HCT116 (cell line): ENCODE results near the gene PRKCZ. TPM values are rescaled to one million over a fixed set of nuclear protein-coding genes. Genes with fewer than 3 reads are reported as not detected.
"Not testable (repeated sequence)": the region's sequence is repeated elsewhere in the genome, so short reads cannot be mapped to it uniquely, and the experiment has no call there.

ENCODE experiments used
- ATAC-seq: fragments of 200-7000 bp; cut with Tn5 transposase; 2 replicates; pipeline ENCODE4 v1.9.1; 2020; ENCODE audit warnings: mild to moderate bottlenecking, moderate library complexity
- BruUV-seq: library from RNA; stranded (reverse); fragments of 400-500 nt; replicated peaks from 2 replicates; lab custom pipeline; 2021; lab: Mats Ljungman, UMichigan
- CTCF ChIA-PET: fragments of 300-600 bp; sonication (Branson Sonifier 250); formaldehyde crosslinking; loops from one replicate; lab custom pipeline; 2021; ENCODE audit warnings: antibody characterized with exemption; lab: Charles Lee
- POLR2A ChIA-PET: fragments of 300-600, 350-600 bp; sonication (Branson Sonifier 250); formaldehyde crosslinking; loops from one replicate; lab custom pipeline; 2021; ENCODE audit warnings: antibody characterized with exemption; lab: Charles Lee
- RAD21 ChIA-PET, 2 experiments: fragments of 300-600 bp; sonication (Branson Sonifier 250); formaldehyde crosslinking; loops; one replicate each; lab custom pipeline; 2023; ENCODE audit warnings: low total read pairs in 2 of 2; ENCODE audit not compliant: uncharacterized antibody in 2 of 2, unreplicated experiment in 2 of 2, low non-redundant PET in 1 of 2; lab: Charles Lee
- DNase-seq: peaks from one replicate; pipeline ENCODE4 v3.0.0-alpha.2; 2010; ENCODE audit warnings: low read depth, low spot score
- H2AFZ ChIP-seq: fragments of 200-600 bp; shearing (Covaris generic), sonication (generic); 2 replicates; pipeline ENCODE4 v1.6.1; 2017; ENCODE audit warnings: low read depth, mixed run types, mixed read lengths, antibody characterized with exemption, low read length; ENCODE audit not compliant: poor library complexity, severe bottlenecking
- H3K27ac ChIP-seq: 2 replicates; pipeline ENCODE4 v1.5.1; 2012; ENCODE audit warnings: low read depth, low read length
- H3K27me3 ChIP-seq: fragments of 200-600 bp; sonication (generic); 2 replicates; pipeline ENCODE4 v1.6.1; 2016; ENCODE audit warnings: mixed run types, low read length, mixed read lengths; ENCODE audit not compliant: insufficient read depth
- H3K36me3 ChIP-seq, 2 experiments: fragments of 200-500 bp in 1 of 2; fragments of 200-600 bp in 1 of 2; sonication (Bioruptor generic) in 1 of 2; sonication (generic) in 1 of 2; 2 replicates each; pipeline versions ENCODE4 v1.5.1 to v1.6.1; 2014 to 2016; ENCODE audit warnings: low read length in 2 of 2, inconsistent platforms in 1 of 2, mixed read lengths in 1 of 2, mixed run types in 1 of 2; ENCODE audit not compliant: insufficient read depth in 2 of 2, control insufficient read depth in 1 of 2
- H3K4me1 ChIP-seq, 2 experiments: fragments of 200-600 bp in 1 of 2; sonication (generic) in 1 of 2; 2 replicates each; pipeline versions ENCODE4 v1.5.1 to v1.6.1; 2012 to 2017; ENCODE audit warnings: low read length in 2 of 2, inconsistent platforms in 1 of 2, mild to moderate bottlenecking in 1 of 2, mixed read lengths in 1 of 2, mixed run types in 1 of 2, moderate library complexity in 1 of 2; ENCODE audit not compliant: insufficient read depth in 2 of 2, control insufficient read depth in 1 of 2
- H3K4me2 ChIP-seq: fragments of 200-600 bp; sonication (generic); 2 replicates; pipeline ENCODE4 v1.6.1; 2017; ENCODE audit warnings: mixed run types, low read length, mixed read lengths
- H3K4me3 ChIP-seq, 2 experiments: fragments of 200-600 bp in 1 of 2; sonication (generic) in 1 of 2; replicated peaks in 1 of 2; 2 replicates each; pipeline ENCODE4 v1.5.1; 2011 to 2016; ENCODE audit warnings: low read length in 2 of 2, control low read depth in 1 of 2, low read depth in 1 of 2, mild to moderate bottlenecking in 1 of 2, mixed read lengths in 1 of 2, mixed run types in 1 of 2
- H3K79me2 ChIP-seq: fragments of 200-600 bp; sonication (generic); 2 replicates; pipeline ENCODE4 v1.6.1; 2017; ENCODE audit warnings: mild to moderate bottlenecking, mixed run types, low read length, moderate library complexity, mixed read lengths; ENCODE audit not compliant: insufficient read depth
- H3K9ac ChIP-seq: fragments of 200-600 bp; sonication (generic); 2 replicates; pipeline ENCODE4 v1.6.1; 2016; ENCODE audit warnings: low read length, mixed read lengths
- H3K9me2 ChIP-seq: fragments of 200-600 bp; sonication (generic), shearing (Covaris generic); 2 replicates; pipeline ENCODE4 v1.6.1; 2017; ENCODE audit warnings: mixed run types, mild to moderate bottlenecking, moderate library complexity; ENCODE audit not compliant: insufficient read depth
- H3K9me3 ChIP-seq, 2 experiments: fragments of 200-500 bp in 1 of 2; fragments of 200-600 bp in 1 of 2; sonication (Bioruptor generic) in 1 of 2; sonication (generic) in 1 of 2; 2 replicates each; pipeline ENCODE4 v1.6.1; 2014 to 2017; ENCODE audit warnings: low read length in 2 of 2, mixed read lengths in 2 of 2, inconsistent platforms in 1 of 2, low read depth in 1 of 2, mild to moderate bottlenecking in 1 of 2, mixed run types in 1 of 2, moderate library complexity in 1 of 2; ENCODE audit not compliant: control insufficient read depth in 1 of 2, insufficient read depth in 1 of 2
- H4K20me1 ChIP-seq: fragments of 200-600 bp; sonication (generic), shearing (Covaris generic); 2 replicates; pipeline ENCODE4 v1.6.1; 2017; ENCODE audit warnings: mixed run types, mild to moderate bottlenecking, moderate library complexity; ENCODE audit not compliant: insufficient read depth
- FOSL1 ChIP-seq: IDR thresholded peaks from 2 replicates; pipeline ENCODE4 v1.6.1; 2012; ENCODE audit warnings: low read depth
- POLR2A ChIP-seq: IDR thresholded peaks from 2 replicates; pipeline ENCODE4 v1.7.0; 2011; ENCODE audit warnings: borderline replicate concordance; ENCODE audit not compliant: insufficient read depth, insufficient read length; ENCODE audit errors: extremely low read depth
- POLR2AphosphoS5 ChIP-seq: IDR thresholded peaks from 2 replicates; pipeline ENCODE4 v1.6.1; 2011; ENCODE audit warnings: mild to moderate bottlenecking, low read depth, low read length, moderate library complexity
- RAD21 ChIP-seq: IDR thresholded peaks from 2 replicates; pipeline ENCODE4 v1.6.1; 2012; ENCODE audit warnings: low read depth, mild to moderate bottlenecking
- SIN3A ChIP-seq: IDR thresholded peaks from 2 replicates; pipeline ENCODE4 v1.6.1; 2012; ENCODE audit warnings: low read depth
- SRF ChIP-seq: IDR thresholded peaks from 2 replicates; pipeline ENCODE4 v1.6.1; 2012; ENCODE audit warnings: low read depth
- ZNF274 ChIP-seq: fragments of 200-500 bp; sonication (Bioruptor generic); IDR thresholded peaks from 2 replicates; pipeline ENCODE4 v1.6.1; 2014; ENCODE audit warnings: mild to moderate bottlenecking, low read depth, low read length, inconsistent platforms
- intact Hi-C: fragments of 100-400 bp; cut with micrococcal nuclease; formaldehyde crosslinking; loops from 2 replicates; pipeline ENCODE4 v1.10.0; 2022
- total RNA-seq: library from RNA; stranded (reverse); gene quantifications from one replicate; pipeline ENCODE4 v1.2.1, GENCODE V29; 2021; ENCODE audit not compliant: unreplicated experiment

Gene PRKCZ
- total RNA-seq, 1 experiment from 2014 or later: 46.8 TPM

DNA sequence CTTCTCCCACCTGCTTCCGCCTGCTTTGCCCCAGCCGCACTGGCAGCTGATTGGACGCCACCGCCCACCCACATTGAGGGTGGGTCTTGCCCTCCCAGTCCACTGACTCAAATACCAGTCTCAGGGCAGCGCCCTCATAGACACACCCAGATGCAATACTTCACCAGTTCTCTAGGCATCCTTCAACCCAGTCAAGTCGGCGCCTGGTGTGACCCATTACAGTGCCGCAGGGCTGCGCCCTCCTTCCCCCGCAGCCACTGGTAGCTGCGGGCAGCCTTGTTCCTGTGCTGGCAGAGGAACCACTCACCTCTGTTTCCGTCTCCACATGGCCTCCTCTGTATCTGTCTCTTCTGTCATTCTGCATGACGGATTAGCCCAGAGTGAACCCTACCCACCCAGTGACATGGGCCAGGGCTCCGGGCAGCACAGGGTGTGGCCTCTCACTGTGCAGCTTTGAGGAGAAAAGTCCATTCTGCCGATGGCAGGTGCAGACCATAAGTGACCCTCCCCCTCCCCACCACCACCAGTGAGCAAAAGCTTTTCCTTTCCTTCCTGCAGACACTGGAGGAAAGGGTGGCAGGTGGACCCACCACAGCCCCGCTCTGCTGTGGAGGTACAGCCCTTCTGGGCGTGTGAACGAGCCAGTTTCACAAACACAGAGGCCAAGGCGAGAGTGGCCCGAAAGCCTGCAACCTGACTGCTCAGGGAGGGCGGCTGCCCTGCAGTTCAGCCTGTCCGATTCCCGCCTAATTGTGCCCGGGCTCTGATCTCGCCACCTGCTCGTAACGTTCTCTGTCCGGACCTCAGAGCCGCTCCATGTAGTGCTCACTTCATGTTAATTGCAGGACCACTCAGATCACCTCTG lies 87.3 kb downstream of the PRKCZ start (continued):
- TF ChIP-seq ZNF274 (no peak), FOSL1 (no peak), RAD21 (no peak), POLR2AphosphoS5 (no peak), SIN3A (no peak), POLR2A (no peak), SRF (no peak)

DNA sequence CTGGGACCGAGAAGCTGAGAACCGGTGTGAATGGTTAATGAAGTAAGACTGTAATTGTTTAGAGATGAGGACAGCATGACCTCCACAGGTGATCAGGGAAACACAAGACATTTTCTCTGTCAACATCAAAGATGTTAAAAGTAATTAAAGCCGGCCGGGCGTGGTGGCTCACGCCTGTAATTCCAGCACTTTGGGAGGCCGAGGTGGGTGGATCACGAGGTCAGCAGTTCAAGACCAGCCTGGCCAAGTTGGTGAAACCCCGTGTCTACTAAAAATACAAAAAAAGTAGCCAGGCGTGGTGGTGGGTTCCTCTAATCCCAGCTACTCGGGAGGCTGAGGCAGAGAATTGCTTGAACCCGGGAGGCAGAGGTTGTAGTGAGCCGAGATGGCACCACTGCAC lies 88.9 kb downstream of the PRKCZ start:
- Histone ChIP-seq H3K4me1 (peaks cover 18 to 48% of the 10 kb centered on the region in 2 experiments), H3K27ac (peak overlapping the region; percentile 31; the same call in 1 of the 2 replicates), H3K9ac (peak overlapping the region; percentile 55; the same call in 1 of the 2 replicates), H3K4me2 (peak overlapping the region; percentile 72)
- H4K20me1 ChIP-seq, H3K79me2 ChIP-seq, BruUV-seq, POLR2A ChIA-PET, H3K27me3 ChIP-seq, H3K36me3 ChIP-seq, ATAC-seq, H2AFZ ChIP-seq, intact Hi-C loops, DNase-seq, H3K4me3 ChIP-seq, H3K9me2 ChIP-seq, H3K9me3 ChIP-seq: not testable (repeated sequence)
- ChIA-PET CTCF (interaction anchor here (1.3 to 3.6 kb wide), 9 partner anchors 11 to 252 kb away, joined by 4 to 27 read pairs (median 7); partner anchors contain the start of genes FAAP20, MORN1 and RER1), RAD21 (interaction anchor here (0.6 to 1.0 kb wide), 2 partner anchors 31 to 73 kb away, joined by 5 to 6 read pairs; no protein-coding TSS in a partner anchor)
